ENCODE measurements around the gene INPP5E.

Gene INPP5E

GRCh38 chr9:136462664-136463063, 23.0 kb upstream of the INPP5E start:
- Histone ChIP-seq H3K9me3 (ENCODE audit: control insufficient read depth, insufficient read depth, low read length) (no peaks in the 10 kb centered on the region), H3F3A (ENCODE audit: control insufficient read depth, insufficient read depth) (no peaks in the 10 kb centered on the region), H3K79me2 (ENCODE audit: control insufficient read depth, low read length) (no peaks in the 10 kb centered on the region), H3K9me2 (replicated peaks; ENCODE audit: control insufficient read depth, low read length) (no peaks in the 10 kb centered on the region), H3K27ac (ENCODE audit: low read depth, low read length) (no peak overlapping the region), H3K4me1 (ENCODE audit: control insufficient read depth, low read length) (no peaks in the 10 kb centered on the region), H4K20me1 (ENCODE audit: control insufficient read depth, insufficient read depth, low read depth, low read length) (no peaks in the 10 kb centered on the region; the same call in none of the 2 replicates), H3K4me2 (ENCODE audit: low read length) (no peak overlapping the region), H3K27me3 (ENCODE audit: control insufficient read depth, low read length) (no peaks in the 10 kb centered on the region), H3K4me3 (ENCODE audit: low read length) (no peak overlapping the region), H3K36me3 (ENCODE audit: control insufficient read depth, low read length) (peaks cover 84% of the 10 kb centered on the region)
- no peak for TF ChIP-seq EZH2phosphoT487 (IDR thresholded peaks at IDR 0.05; ENCODE audit: borderline replicate concordance, low read length)
- TF ChIP-seq CTCF (IDR thresholded peaks at IDR 0.05; ENCODE audit: low read depth, low read length, poor library complexity, severe bottlenecking) = no peak

DNA sequence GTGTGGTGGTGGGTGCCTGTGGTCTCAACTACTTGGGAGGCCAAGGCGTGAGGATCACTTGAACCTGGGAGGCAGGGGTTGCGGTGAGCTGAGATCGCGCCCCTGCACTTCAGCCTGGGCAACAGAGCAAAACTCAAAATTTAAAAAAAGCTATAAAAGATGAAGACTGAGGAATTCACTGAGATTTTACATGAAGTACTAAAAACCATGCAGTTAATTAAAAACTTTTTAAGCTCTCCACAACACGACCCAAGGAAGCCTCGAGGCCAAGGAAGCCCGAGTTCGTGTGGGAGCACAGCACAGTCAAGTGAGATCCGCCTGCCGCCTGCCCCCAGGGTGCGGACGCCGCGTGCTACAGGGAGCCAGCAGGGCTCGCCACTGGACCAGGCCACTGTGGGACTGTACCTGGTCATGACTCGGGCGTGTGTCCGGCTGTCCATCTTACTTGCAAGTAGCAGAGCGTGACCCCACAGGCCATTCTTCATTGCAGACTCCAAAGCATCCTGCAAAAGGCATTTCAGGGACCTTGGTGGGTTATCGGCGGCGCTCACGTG, 21.2 kb upstream of the INPP5E start:
- Histone ChIP-seq H3F3A (ENCODE audit: control insufficient read depth, insufficient read depth) (no peaks in the 10 kb centered on the region), H3K27me3 (ENCODE audit: control insufficient read depth, low read length) (no peaks in the 10 kb centered on the region), H3K4me1 (ENCODE audit: control insufficient read depth, low read length) (no peaks in the 10 kb centered on the region), H3K27ac (ENCODE audit: low read depth, low read length) (no peak overlapping the region), H3K9me2 (replicated peaks; ENCODE audit: control insufficient read depth, low read length) (no peaks in the 10 kb centered on the region), H3K4me2 (ENCODE audit: low read length) (no peak overlapping the region), H4K20me1 (ENCODE audit: control insufficient read depth, insufficient read depth, low read depth, low read length) (no peaks in the 10 kb centered on the region; the same call in none of the 2 replicates), H3K9me3 (ENCODE audit: control insufficient read depth, insufficient read depth, low read length) (no peaks in the 10 kb centered on the region), H3K79me2 (ENCODE audit: control insufficient read depth, low read length) (no peaks in the 10 kb centered on the region), H3K36me3 (ENCODE audit: control insufficient read depth, low read length) (peaks cover 82% of the 10 kb centered on the region), H3K4me3 (ENCODE audit: low read length) (no peak overlapping the region)
- no peak for TF ChIP-seq CTCF (IDR thresholded peaks at IDR 0.05; ENCODE audit: low read depth, low read length, poor library complexity, severe bottlenecking)
- no peak for TF ChIP-seq EZH2phosphoT487 (IDR thresholded peaks at IDR 0.05; ENCODE audit: borderline replicate concordance, low read length)

- H3K4me1 ChIP-seq (ENCODE audit: control insufficient read depth, low read length) = no peaks in the 10 kb centered on the region
- peaks cover 83% of the 10 kb centered on the region for H3K36me3 ChIP-seq (ENCODE audit: control insufficient read depth, low read length)
- no peak overlapping the region for H3K4me2 ChIP-seq (ENCODE audit: low read length)
- no peaks in the 10 kb centered on the region for H3F3A ChIP-seq (ENCODE audit: control insufficient read depth, insufficient read depth)
- H3K27me3 ChIP-seq (ENCODE audit: control insufficient read depth, low read length) = no peaks in the 10 kb centered on the region
- no peaks in the 10 kb centered on the region; the same call in none of the 2 replicates for H4K20me1 ChIP-seq (ENCODE audit: control insufficient read depth, insufficient read depth, low read depth, low read length)
- TF ChIP-seq EZH2phosphoT487 (IDR thresholded peaks at IDR 0.05; ENCODE audit: borderline replicate concordance, low read length) = no peak
- H3K9me2 ChIP-seq (replicated peaks; ENCODE audit: control insufficient read depth, low read length) = no peaks in the 10 kb centered on the region
- no peaks in the 10 kb centered on the region for H3K79me2 ChIP-seq (ENCODE audit: control insufficient read depth, low read length)
- H3K9me3 ChIP-seq (ENCODE audit: control insufficient read depth, insufficient read depth, low read length) = no peaks in the 10 kb centered on the region
- H3K27ac ChIP-seq (ENCODE audit: low read depth, low read length) = no peak overlapping the region
- H3K4me3 ChIP-seq (ENCODE audit: low read length) = no peak overlapping the region
Observed at GRCh38 chr9:136459425-136459824, 19.8 kb upstream of the INPP5E start.

GRCh38 chr9:136457326-136457725, 17.7 kb upstream of the INPP5E start:
- Histone ChIP-seq H3K4me3 (ENCODE audit: low read length) (no peak overlapping the region), H3K27ac (ENCODE audit: low read depth, low read length) (no peak overlapping the region), H3K27me3 (ENCODE audit: control insufficient read depth, low read length) (no peaks in the 10 kb centered on the region), H3K4me1 (ENCODE audit: control insufficient read depth, low read length) (no peaks in the 10 kb centered on the region), H3K9me2 (replicated peaks; ENCODE audit: control insufficient read depth, low read length) (no peaks in the 10 kb centered on the region), H3K79me2 (ENCODE audit: control insufficient read depth, low read length) (no peaks in the 10 kb centered on the region), H3K9me3 (ENCODE audit: control insufficient read depth, insufficient read depth, low read length) (no peaks in the 10 kb centered on the region), H4K20me1 (ENCODE audit: control insufficient read depth, insufficient read depth, low read depth, low read length) (no peaks in the 10 kb centered on the region; the same call in 1 of the 2 replicates), H3F3A (ENCODE audit: control insufficient read depth, insufficient read depth) (no peaks in the 10 kb centered on the region), H3K4me2 (ENCODE audit: low read length) (no peak overlapping the region), H3K36me3 (ENCODE audit: control insufficient read depth, low read length) (peaks cover 75% of the 10 kb centered on the region)
- no peak for TF ChIP-seq CTCF (IDR thresholded peaks at IDR 0.05; ENCODE audit: low read depth, low read length, poor library complexity, severe bottlenecking)
- no peak for TF ChIP-seq EZH2phosphoT487 (IDR thresholded peaks at IDR 0.05; ENCODE audit: borderline replicate concordance, low read length)
